Activated naive CD4-positive, alpha-beta T cell treated with Interleukin-2 at 50 U/mL for 16 hours (primary cell): ENCODE measurements around the gene PSME3IP1.
"Not testable (repeated sequence)": the region's sequence is repeated elsewhere in the genome, so short reads cannot be mapped to it uniquely, and the experiment has no call there.

Source experiments
- DNase-seq: peaks from one replicate; pipeline ENCODE4 v3.0.0-alpha.2; 2020

Gene PSME3IP1

GRCh38 chr16:57185945-57186871 is at the start of gene PSME3IP1, which contains the start of gene RSPRY1:
Gene PSME3IP1, minus strand, starts transcription at chr16:57186039. Its CDS starts 12,185 bp downstream, at chr16:57173854.
Gene RSPRY1, plus strand, starts transcription at chr16:57186329. Its CDS starts 18,330 bp downstream, at chr16:57204659.
- peak; percentile 99 for DNase-seq

GRCh38 chr16:57235128-57236021 is 49.5 kb upstream of the PSME3IP1 start:
- DNase-seq = peak; percentile 18

- DNase-seq = no peak
Observed at GRCh38 chr16:57234707-57235092, 48.9 kb upstream of the PSME3IP1 start.

GRCh38 chr16:57233944-57234706 is 48.3 kb upstream of the PSME3IP1 start:
- no peak for DNase-seq

GRCh38 chr16:57231821-57232350 is 46.0 kb upstream of the PSME3IP1 start:
- DNase-seq = no peak

- DNase-seq = no peak
Observed at GRCh38 chr16:57229079-57229478, 43.2 kb upstream of the PSME3IP1 start.

- DNase-seq = no peak
Observed at GRCh38 chr16:57226701-57227621, 41.1 kb upstream of the PSME3IP1 start.

GRCh38 chr16:57225978-57226377 is 40.1 kb upstream of the PSME3IP1 start:
- DNase-seq = no peak

- no peak for DNase-seq
Observed at GRCh38 chr16:57224651-57225335, 39.0 kb upstream of the PSME3IP1 start.

GRCh38 chr16:57223057-57223456 is 37.2 kb upstream of the PSME3IP1 start:
- DNase-seq = no peak

- no peak for DNase-seq
Observed at GRCh38 chr16:57216968-57217367, 31.1 kb upstream of the PSME3IP1 start.

GRCh38 chr16:57213462-57213861 is 27.6 kb upstream of the PSME3IP1 start:
- DNase-seq = no peak

- no peak for DNase-seq
Observed at GRCh38 chr16:57209780-57210179, 23.9 kb upstream of the PSME3IP1 start.

GRCh38 chr16:57208926-57209325 is 23.1 kb upstream of the PSME3IP1 start:
- no peak for DNase-seq

- no peak for DNase-seq
Observed at GRCh38 chr16:57204675-57205074, 18.8 kb upstream of the PSME3IP1 start.

GRCh38 chr16:57203451-57203850 is 17.6 kb upstream of the PSME3IP1 start:
- DNase-seq = no peak

GRCh38 chr16:57202095-57202886 is 16.5 kb upstream of the PSME3IP1 start:
- DNase-seq = no peak

- not testable (repeated sequence) for DNase-seq
Observed at GRCh38 chr16:57200926-57201325, 15.1 kb upstream of the PSME3IP1 start.

GRCh38 chr16:57200321-57200720 is 14.5 kb upstream of the PSME3IP1 start:
- not testable (repeated sequence) for DNase-seq

- DNase-seq = no peak
Observed at GRCh38 chr16:57196753-57197152, 10.9 kb upstream of the PSME3IP1 start.
